ENCODE data around the gene DNPH1.

The DNPH1 gene

DNA sequence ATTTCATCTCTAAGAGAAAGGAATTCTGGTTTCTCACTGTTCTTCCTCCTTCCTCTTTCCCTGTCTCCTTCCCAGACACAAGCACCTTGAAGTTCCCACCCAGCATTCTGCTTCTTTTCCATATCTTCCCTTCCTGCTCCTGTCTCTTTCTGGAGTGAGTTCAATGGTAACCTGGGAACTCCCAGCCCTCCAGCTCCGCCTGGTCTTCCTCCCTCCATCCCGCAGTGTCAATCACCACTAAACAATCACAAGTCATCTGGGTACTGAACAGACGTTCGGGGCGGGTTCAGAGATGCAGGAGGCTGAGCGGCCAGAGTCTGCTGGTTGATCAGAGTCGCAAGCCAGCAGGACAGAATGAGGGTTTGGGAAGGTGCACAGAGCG, 21.7 kb upstream of the DNPH1 start:
- TF ChIP-seq, protein P1, sequence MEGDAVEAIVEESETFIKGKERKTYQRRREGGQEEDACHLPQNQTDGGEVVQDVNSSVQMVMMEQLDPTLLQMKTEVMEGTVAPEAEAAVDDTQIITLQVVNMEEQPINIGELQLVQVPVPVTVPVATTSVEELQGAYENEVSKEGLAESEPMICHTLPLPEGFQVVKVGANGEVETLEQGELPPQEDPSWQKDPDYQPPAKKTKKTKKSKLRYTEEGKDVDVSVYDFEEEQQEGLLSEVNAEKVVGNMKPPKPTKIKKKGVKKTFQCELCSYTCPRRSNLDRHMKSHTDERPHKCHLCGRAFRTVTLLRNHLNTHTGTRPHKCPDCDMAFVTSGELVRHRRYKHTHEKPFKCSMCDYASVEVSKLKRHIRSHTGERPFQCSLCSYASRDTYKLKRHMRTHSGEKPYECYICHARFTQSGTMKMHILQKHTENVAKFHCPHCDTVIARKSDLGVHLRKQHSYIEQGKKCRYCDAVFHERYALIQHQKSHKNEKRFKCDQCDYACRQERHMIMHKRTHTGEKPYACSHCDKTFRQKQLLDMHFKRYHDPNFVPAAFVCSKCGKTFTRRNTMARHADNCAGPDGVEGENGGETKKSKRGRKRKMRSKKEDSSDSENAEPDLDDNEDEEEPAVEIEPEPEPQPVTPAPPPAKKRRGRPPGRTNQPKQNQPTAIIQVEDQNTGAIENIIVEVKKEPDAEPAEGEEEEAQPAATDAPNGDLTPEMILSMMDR (IDR thresholded peaks at IDR 0.05; ENCODE audit: insufficient read depth, missing control alignments), result no peak
- no peak for DNase-seq (ENCODE audit: insufficient read length, low spot score)
- FAIRE-seq, result no peak

DNA sequence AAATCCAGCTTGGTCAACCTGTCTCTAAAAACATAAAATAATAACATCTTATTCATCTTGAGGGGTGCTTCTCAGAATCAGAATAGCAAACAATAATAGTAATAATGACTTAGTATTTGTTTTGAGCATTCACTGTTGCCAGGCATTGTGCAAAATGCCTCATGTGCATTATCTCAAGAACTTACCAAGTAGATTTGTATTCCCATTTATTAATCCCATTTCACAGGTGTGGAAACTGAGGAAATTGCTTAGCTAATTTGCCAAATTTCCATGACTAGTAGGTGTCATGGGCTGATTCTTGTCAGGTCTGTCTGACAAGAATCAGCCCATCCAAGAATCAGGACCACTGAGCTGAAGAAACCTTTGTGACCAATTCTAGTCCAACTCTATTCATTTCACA, 19.5 kb upstream of the DNPH1 start:
- TF ChIP-seq, protein P1 (IDR thresholded peaks at IDR 0.05; ENCODE audit: insufficient read depth, missing control alignments), result no peak
- no peak for DNase-seq (ENCODE audit: insufficient read length, low spot score)
- no peak for FAIRE-seq

DNA sequence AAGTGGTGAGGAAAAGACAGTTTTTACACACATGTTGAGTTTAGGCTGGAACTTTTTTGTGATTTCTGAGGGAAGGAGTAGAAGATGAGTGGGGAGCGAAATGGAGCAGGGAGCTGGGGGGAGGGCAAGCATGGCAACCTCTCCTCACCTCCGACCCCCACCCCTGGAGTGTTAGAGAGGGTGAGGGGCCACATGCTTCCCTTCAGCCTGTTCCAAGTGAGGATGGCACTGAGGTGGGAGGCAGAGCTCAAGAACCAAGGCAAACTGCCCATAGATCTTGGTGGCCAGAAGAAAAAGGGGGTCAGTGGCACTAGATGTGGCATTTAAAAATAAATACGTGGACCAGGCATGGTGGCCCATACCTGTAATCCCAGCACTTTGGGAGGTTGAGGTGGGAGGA, 18.8 kb upstream of the DNPH1 start:
- DNase-seq (ENCODE audit: insufficient read length, low spot score) (peak; percentile 5), FAIRE-seq (no peak)
- TF ChIP-seq, protein P1 (IDR thresholded peaks at IDR 0.05; ENCODE audit: insufficient read depth, missing control alignments), result no peak

DNA sequence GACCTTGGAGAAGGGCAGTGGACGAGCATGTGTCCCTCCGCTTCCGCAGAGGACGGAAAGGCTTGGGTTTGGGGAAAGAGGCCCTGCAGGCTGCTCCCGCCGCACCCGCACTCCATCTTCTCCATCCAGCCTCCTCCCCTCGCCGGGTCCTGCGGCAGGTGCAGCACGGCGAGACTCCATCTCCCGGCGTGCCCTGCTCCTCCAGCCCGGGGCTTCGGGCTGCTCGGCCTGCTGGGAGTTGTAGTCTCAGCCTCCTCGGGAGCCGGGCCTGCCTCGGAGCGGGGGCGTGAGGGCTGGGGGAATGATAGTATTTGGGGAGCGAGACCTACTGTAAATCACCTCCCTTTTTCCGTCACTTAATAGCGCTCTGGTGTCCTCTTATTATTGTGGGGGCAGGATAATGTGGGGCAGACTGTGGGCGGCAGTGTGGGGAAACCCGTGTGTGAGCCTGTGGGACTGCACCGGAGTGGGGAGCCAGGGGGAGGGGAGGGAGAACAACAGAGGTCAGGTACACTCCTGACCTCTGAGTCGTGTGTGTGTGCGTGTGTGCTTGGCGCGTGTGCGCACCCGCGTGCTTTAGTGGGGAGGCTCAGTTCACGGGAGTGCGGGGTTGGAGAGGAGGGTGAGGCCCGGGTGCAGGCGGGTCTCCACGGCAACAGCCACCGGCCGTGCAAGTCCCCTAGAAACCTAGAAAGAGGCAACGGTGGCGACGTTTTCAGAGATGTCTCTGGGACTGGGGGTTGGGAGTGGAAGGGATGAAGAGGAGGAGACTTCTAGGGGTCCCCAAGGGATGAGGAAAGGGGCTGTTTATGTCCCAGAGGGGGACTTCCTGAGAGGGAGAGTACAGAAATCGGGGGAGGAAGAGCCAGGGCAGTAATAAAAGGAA, 18.1 kb upstream of the DNPH1 start:
- FAIRE-seq (no peak), DNase-seq (ENCODE audit: insufficient read length, low spot score) (peak; percentile 100)
- TF ChIP-seq, protein P1 (IDR thresholded peaks at IDR 0.05; ENCODE audit: insufficient read depth, missing control alignments), result no peak

DNA sequence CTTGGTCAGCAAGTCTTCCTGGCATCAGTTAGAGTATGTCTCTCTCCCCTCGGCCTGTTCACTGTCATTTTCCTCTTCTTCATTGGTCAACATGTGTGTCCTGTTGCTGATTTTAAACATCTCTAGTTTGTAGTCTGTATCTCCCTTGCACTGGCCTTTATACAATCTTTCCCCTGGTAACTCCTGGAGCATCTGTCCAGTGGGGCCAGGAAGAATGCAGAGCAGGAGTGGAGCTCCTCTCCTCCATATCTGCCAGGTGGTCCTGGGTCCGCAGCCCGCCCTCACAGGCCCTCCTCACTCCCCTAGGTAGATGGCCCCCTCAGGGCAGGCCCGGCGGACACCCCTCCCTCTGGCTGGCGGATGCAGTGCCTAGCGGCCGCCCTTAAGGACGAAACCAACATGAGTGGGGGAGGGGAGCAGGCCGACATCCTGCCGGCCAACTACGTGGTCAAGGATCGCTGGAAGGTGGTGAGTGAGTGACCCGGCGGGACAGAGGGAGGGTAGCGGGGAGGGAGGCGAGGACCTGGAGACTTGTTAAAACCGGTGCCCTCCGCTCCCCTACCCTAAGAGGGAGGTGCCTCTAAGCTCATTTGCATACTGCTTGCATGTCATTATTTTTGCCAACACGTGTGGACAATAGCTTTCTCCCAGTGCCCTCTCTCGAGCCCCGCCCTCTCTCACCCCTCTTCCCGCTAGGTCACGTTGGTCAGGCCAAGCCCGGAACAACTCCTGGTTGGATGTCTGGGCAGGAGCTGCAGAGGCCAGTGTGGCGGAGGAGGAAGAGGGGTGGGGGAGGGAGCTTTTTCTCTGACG, 17.2 kb upstream of the DNPH1 start:
- FAIRE-seq (no peak), DNase-seq (ENCODE audit: insufficient read length, low spot score) (peak; percentile 61)
- TF ChIP-seq, protein P1 (IDR thresholded peaks at IDR 0.05; ENCODE audit: insufficient read depth, missing control alignments), result no peak

DNA sequence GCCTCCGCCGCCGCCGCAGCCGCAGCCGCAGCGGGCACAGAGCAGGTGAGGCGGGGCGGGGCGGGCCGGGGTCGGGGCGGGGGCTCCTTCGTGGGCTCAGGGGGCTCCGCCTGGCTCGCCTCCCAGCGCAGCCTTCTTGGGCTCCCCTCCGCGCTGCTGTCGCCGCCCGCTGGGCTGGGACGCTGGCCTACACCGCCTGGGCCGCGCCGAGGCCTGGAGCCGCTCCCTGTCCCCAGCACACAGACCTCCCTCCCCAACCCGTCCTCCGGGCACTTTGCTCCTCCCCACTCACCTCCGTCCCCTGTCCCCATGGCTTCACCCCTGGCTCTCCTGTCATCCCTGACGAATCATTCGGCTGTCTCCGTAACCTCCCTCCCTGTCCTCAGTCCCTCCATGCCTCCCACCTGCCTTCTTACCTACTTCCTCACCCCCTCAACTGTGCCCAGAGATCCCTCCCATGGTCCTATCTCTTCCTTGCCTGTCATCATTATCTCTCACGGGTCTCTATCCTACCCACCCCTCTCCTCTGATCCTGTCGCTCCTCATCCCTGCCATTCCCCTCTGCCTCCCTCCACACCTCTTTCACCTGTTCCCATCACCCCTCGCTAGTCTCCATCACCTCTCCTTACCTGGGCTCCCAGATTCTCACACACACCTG, 14.5 kb upstream of the DNPH1 start:
- DNase-seq (ENCODE audit: insufficient read length, low spot score), result peak; percentile 29
- no peak for FAIRE-seq
- TF ChIP-seq, protein P1 (IDR thresholded peaks at IDR 0.05; ENCODE audit: insufficient read depth, missing control alignments), result no peak

Measured in D721Med (cell line).